H1 (cell line): Measurements from ENCODE around the gene CGNL1.

Source experiments
- EP300 ChIP-seq, 2 experiments: IDR thresholded peaks; 1 replicate in 1 of 2; 2 replicates in 1 of 2; pipeline ENCODE4 v1.6.1; 2011 to 2012; ENCODE audit warnings: low read depth in 2 of 2, low read length in 2 of 2, mild to moderate bottlenecking in 2 of 2, borderline replicate concordance in 1 of 2, inconsistent platforms in 1 of 2, moderate library complexity in 1 of 2
- EZH2 ChIP-seq: fragments of 200-600 bp; sonication (generic); IDR thresholded peaks from 2 replicates; pipeline ENCODE4 v1.7.1; 2012; ENCODE audit warnings: low read depth, mild to moderate bottlenecking, moderate library complexity, low read length, inconsistent platforms; ENCODE audit not compliant: severe bottlenecking
- HDAC6 ChIP-seq: IDR thresholded peaks from one replicate; pipeline ENCODE4 v1.7.1; 2012; ENCODE audit warnings: low read depth, mild to moderate bottlenecking, inconsistent platforms, low read length, moderate library complexity
- POLR2A ChIP-seq, 2 experiments: IDR thresholded peaks; 1 replicate in 1 of 2; 2 replicates in 1 of 2; pipeline ENCODE4 v1.6.1; 2011; ENCODE audit warnings: low read depth in 2 of 2, low read length in 2 of 2, mild to moderate bottlenecking in 2 of 2; ENCODE audit errors: control extremely low read depth in 1 of 2
- RAD21 ChIP-seq, 2 experiments: IDR thresholded peaks in 1 of 2; conservative IDR thresholded peaks in 1 of 2; 2 replicates each; pipeline ENCODE4 v1.6.1; 2011; ENCODE audit warnings: low read depth in 2 of 2, low read length in 2 of 2, improper control_type of control experiment in 1 of 2, inconsistent platforms in 1 of 2, mild to moderate bottlenecking in 1 of 2, moderate library complexity in 1 of 2
- RFX5 ChIP-seq: IDR thresholded peaks from 2 replicates; pipeline ENCODE4 v1.6.1; 2011; ENCODE audit warnings: low read depth, low read length, improper control_type of control experiment, borderline replicate concordance
- SP2 ChIP-seq: IDR thresholded peaks from 2 replicates; pipeline ENCODE4 v1.6.1; 2012; ENCODE audit warnings: mild to moderate bottlenecking, low read length, inconsistent platforms
- TAF1 ChIP-seq: IDR thresholded peaks from 2 replicates; pipeline ENCODE4 v1.6.1; 2011; ENCODE audit warnings: mild to moderate bottlenecking, low read depth, low read length
- TF ChIP-seq, protein P1 (sequence below): IDR thresholded peaks from 2 replicates; pipeline ENCODE4 v1.6.1; 2012; ENCODE audit warnings: inconsistent platforms
- TF ChIP-seq, protein P2 (sequence below), 3 experiments: IDR thresholded peaks; 1 replicate in 2 of 3; 2 replicates in 1 of 3; pipeline versions ENCODE4 v1.5.1 to v1.6.1; 2011; ENCODE audit warnings: low read length in 3 of 3, mild to moderate bottlenecking in 3 of 3, inconsistent platforms in 2 of 3, low read depth in 1 of 3, moderate library complexity in 1 of 3; ENCODE audit not compliant: insufficient read depth in 1 of 3; ENCODE audit errors: control extremely low read depth in 1 of 3
- TF ChIP-seq, protein P3 (sequence below): IDR thresholded peaks from 2 replicates; pipeline ENCODE4 v1.6.1; 2012; ENCODE audit warnings: inconsistent platforms
- TF ChIP-seq, protein P4 (sequence below): IDR thresholded peaks from 2 replicates; pipeline ENCODE4 v1.6.1; 2012; ENCODE audit warnings: low read length, inconsistent platforms

DNA sequence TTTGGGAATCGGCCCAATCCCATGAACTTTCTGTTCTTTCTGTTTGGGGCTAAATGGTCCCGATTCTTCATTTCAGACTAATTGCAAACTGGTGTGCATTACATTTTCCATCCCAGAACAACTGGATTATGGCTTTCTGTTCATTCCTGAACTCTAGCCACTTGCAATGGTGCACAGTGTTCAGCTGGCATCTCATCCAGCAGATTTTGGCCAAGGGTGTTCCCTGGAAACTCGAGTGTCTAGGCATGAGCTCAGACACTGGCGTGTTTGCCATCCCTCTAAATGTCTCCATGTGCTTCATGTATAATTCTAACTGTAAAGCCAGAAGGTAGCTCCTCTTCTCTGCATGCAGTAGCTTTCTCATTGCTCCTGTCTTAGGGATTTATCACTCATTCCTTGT, 118.3 kb downstream of the CGNL1 start:
- TF ChIP-seq HDAC6 (no peak), EP300 (IDR thresholded peaks at IDR 0.05; ENCODE audit: borderline replicate concordance in 1 of 2, low read depth in 2 of 2, low read length in 2 of 2) (no peak), POLR2A (IDR thresholded peaks at IDR 0.05; ENCODE audit: control extremely low read depth in 1 of 2, low read depth in 2 of 2, low read length in 2 of 2) (no peak), EZH2 (no peak), RAD21 (IDR thresholded peaks at IDR 0.05 in 1 of 2, conservative IDR thresholded peaks at IDR 0.05 in 1 of 2; ENCODE audit: low read depth in 2 of 2, low read length in 2 of 2) (no peak), TAF1 (no peak), RFX5 (no peak), SP2 (no peak)
- TF ChIP-seq, protein P1, sequence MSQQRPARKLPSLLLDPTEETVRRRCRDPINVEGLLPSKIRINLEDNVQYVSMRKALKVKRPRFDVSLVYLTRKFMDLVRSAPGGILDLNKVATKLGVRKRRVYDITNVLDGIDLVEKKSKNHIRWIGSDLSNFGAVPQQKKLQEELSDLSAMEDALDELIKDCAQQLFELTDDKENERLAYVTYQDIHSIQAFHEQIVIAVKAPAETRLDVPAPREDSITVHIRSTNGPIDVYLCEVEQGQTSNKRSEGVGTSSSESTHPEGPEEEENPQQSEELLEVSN, result no peak
- TF ChIP-seq, protein P2, sequence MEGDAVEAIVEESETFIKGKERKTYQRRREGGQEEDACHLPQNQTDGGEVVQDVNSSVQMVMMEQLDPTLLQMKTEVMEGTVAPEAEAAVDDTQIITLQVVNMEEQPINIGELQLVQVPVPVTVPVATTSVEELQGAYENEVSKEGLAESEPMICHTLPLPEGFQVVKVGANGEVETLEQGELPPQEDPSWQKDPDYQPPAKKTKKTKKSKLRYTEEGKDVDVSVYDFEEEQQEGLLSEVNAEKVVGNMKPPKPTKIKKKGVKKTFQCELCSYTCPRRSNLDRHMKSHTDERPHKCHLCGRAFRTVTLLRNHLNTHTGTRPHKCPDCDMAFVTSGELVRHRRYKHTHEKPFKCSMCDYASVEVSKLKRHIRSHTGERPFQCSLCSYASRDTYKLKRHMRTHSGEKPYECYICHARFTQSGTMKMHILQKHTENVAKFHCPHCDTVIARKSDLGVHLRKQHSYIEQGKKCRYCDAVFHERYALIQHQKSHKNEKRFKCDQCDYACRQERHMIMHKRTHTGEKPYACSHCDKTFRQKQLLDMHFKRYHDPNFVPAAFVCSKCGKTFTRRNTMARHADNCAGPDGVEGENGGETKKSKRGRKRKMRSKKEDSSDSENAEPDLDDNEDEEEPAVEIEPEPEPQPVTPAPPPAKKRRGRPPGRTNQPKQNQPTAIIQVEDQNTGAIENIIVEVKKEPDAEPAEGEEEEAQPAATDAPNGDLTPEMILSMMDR (IDR thresholded peaks at IDR 0.05; ENCODE audit: control extremely low read depth in 1 of 3, insufficient read depth in 1 of 3, low read depth in 1 of 3, low read length in 3 of 3), result no peak
- TF ChIP-seq, protein P3, sequence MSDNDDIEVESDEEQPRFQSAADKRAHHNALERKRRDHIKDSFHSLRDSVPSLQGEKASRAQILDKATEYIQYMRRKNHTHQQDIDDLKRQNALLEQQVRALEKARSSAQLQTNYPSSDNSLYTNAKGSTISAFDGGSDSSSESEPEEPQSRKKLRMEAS, result no peak
- TF ChIP-seq, protein P4, sequence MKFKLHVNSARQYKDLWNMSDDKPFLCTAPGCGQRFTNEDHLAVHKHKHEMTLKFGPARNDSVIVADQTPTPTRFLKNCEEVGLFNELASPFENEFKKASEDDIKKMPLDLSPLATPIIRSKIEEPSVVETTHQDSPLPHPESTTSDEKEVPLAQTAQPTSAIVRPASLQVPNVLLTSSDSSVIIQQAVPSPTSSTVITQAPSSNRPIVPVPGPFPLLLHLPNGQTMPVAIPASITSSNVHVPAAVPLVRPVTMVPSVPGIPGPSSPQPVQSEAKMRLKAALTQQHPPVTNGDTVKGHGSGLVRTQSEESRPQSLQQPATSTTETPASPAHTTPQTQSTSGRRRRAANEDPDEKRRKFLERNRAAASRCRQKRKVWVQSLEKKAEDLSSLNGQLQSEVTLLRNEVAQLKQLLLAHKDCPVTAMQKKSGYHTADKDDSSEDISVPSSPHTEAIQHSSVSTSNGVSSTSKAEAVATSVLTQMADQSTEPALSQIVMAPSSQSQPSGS, result no peak
